ENCODE data around the gene POU4F2. TPM values are rescaled to one million over a fixed set of nuclear protein-coding genes. Genes with fewer than 3 reads are reported as not detected.

Gene POU4F2
- total RNA-seq, 1 experiment from 2014 or later: not detected

DNA sequence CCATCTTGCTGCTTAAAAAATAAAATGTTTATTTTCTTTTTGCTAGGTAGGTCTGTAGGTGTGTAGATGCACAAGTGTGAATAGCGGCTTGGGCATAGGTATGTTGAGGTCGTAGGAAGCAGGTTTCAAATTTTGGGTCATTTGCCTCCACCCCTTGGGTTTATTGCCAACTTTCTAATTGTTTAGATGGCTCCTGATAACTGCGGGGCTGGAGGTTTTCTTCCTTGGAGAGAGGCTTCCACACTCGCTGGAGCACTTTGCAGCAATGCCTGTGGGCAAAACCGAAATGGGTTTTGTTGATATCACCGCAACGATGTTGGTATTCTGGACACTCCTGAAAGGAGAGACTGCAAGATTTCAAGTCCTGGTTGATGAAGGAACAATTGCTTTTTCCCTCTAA is 3.9 kb upstream of the POU4F2 start:
- Histone ChIP-seq H3K4me1 (ENCODE audit: insufficient read depth, low read length) (no peaks in the 10 kb centered on the region), H3K23me2 (ENCODE audit: insufficient read length, low read depth, low read length, poor library complexity, severe bottlenecking) (peaks cover 7% of the 10 kb centered on the region), H2BK120ac (ENCODE audit: low read depth, low read length, poor library complexity, severe bottlenecking) (no peak overlapping the region), H2BK15ac (ENCODE audit: low read depth, low read length) (no peak overlapping the region), H3K4me2 (ENCODE audit: insufficient read depth, insufficient read length, low read length) (no peak overlapping the region), H2BK5ac (ENCODE audit: insufficient read length, low read length) (no peak overlapping the region), H3K27me3 (ENCODE audit: insufficient read depth, low read length) (peaks cover 71% of the 10 kb centered on the region), H4K5ac (ENCODE audit: insufficient read length, low read depth, low read length) (no peak overlapping the region), H4K20me1 (ENCODE audit: control insufficient read depth, insufficient read depth, insufficient read length) (peaks cover 5% of the 10 kb centered on the region), H3K4ac (ENCODE audit: low read depth, low read length) (no peak overlapping the region), H3T11ph (ENCODE audit: low read length) (no peak overlapping the region), H3K9ac (ENCODE audit: extremely low read depth, insufficient read length, low read length) (no peak overlapping the region), H2AFZ (ENCODE audit: low read length) (no peak overlapping the region), H2BK20ac (ENCODE audit: low read depth, low read length, poor library complexity, severe bottlenecking) (no peak overlapping the region), H2BK12ac (ENCODE audit: insufficient read length, low read depth, low read length) (no peak overlapping the region), H3K9me3 (ENCODE audit: control insufficient read depth, low read depth, low read length) (no peaks in the 10 kb centered on the region), H3K27ac (ENCODE audit: insufficient read length, low read depth, low read length) (no peak overlapping the region), H3K23ac (ENCODE audit: insufficient read length, low read depth, low read length) (no peak overlapping the region), H4K91ac (ENCODE audit: insufficient read length, low read depth, low read length) (no peak overlapping the region), H3K79me1 (ENCODE audit: insufficient read depth, low read depth, low read length, poor library complexity, severe bottlenecking) (no peaks in the 10 kb centered on the region), H4K8ac (replicated peaks; ENCODE audit: insufficient read length, low read depth, low read length) (no peak overlapping the region), H3K56ac (ENCODE audit: insufficient read length, low read depth, low read length) (no peak overlapping the region), H3K14ac (ENCODE audit: insufficient read depth, low read length) (no peak overlapping the region), H3K79me2 (ENCODE audit: insufficient read depth, low read length) (no peaks in the 10 kb centered on the region), H3K18ac (ENCODE audit: insufficient read length, low read depth, low read length) (no peak overlapping the region), H2AK5ac (ENCODE audit: insufficient read length, low read length) (no peak overlapping the region)
- DNase-seq: no peak
- Mint-ChIP-seq H3K36me3 (ENCODE audit: insufficient read depth in 1 of 3, low read depth in 3 of 3) (no peaks in the 10 kb centered on the region; a peak in 1 of 7 replicates), H3K27me3 (ENCODE audit: low read depth) (peaks cover 100% of the 10 kb centered on the region), H3K9me3 (peaks cover 1 to 7% of the 10 kb centered on the region in 2 experiments; a peak in 4 of 5 replicates), H3K27ac (no peak overlapping the region; a peak in 1 of 7 replicates), H3K4me1 (peaks cover 22 to 46% of the 10 kb centered on the region in 2 experiments), H3K4me3 (no peak overlapping the region)
- TF ChIP-seq, protein P1, sequence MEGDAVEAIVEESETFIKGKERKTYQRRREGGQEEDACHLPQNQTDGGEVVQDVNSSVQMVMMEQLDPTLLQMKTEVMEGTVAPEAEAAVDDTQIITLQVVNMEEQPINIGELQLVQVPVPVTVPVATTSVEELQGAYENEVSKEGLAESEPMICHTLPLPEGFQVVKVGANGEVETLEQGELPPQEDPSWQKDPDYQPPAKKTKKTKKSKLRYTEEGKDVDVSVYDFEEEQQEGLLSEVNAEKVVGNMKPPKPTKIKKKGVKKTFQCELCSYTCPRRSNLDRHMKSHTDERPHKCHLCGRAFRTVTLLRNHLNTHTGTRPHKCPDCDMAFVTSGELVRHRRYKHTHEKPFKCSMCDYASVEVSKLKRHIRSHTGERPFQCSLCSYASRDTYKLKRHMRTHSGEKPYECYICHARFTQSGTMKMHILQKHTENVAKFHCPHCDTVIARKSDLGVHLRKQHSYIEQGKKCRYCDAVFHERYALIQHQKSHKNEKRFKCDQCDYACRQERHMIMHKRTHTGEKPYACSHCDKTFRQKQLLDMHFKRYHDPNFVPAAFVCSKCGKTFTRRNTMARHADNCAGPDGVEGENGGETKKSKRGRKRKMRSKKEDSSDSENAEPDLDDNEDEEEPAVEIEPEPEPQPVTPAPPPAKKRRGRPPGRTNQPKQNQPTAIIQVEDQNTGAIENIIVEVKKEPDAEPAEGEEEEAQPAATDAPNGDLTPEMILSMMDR (conservative IDR thresholded peaks at IDR 0.05): no peak
- no CpG with 5 or more reads among the region's 7 CpGs for WGBS (ENCODE audit: extremely low coverage, insufficient read length, low lambda C conversion rate)
